ENCODE data around the gene CDA. TPM values are rescaled to one million over a fixed set of nuclear protein-coding genes. Genes with fewer than 3 reads are reported as not detected.

Gene CDA
- total and polyA plus RNA-seq, 2 donors (not counting 3 experiments of a cell fraction or from before 2014, with no cell fraction given), result 0.35 to 1.9 TPM

GRCh38 chr1:20578721-20579395 lies 10.0 kb upstream of the CDA start:
- Histone ChIP-seq H3K4me2 (ENCODE audit: insufficient read depth, low read length) (no peak overlapping the region), H3K27ac (ENCODE audit: insufficient read depth, low read depth, low read length) (no peak overlapping the region), H3K4me3 (replicated peaks in 1 of 3; ENCODE audit: insufficient read depth in 1 of 3, low read depth in 1 of 3, low read length in 3 of 3) (no peak overlapping the region), H3K79me2 (ENCODE audit: control insufficient read depth, insufficient read depth, low read length) (no peaks in the 10 kb centered on the region), H3K9ac (replicated peaks; ENCODE audit: extremely low read depth, insufficient read depth, low read length) (no peak overlapping the region), H3K9me3 (replicated peaks; ENCODE audit: control insufficient read depth, insufficient read depth, low read length) (no peaks in the 10 kb centered on the region), H4K20me1 (replicated peaks; ENCODE audit: control insufficient read depth, extremely low read depth, insufficient read depth, low read length) (no peaks in the 10 kb centered on the region), H3K4me1 (ENCODE audit: control insufficient read depth, extremely low read depth, insufficient read depth, low read length) (peaks cover 5% of the 10 kb centered on the region), H3K36me3 (ENCODE audit: control insufficient read depth in 2 of 2, extremely low read depth in 1 of 2, insufficient read depth in 2 of 2, low read length in 2 of 2) (no peaks in the 10 kb centered on the region), H3K9me1 (replicated peaks; ENCODE audit: control insufficient read depth, extremely low read depth, insufficient read depth, low read length) (no peaks in the 10 kb centered on the region), H2AFZ (ENCODE audit: low read depth, low read length) (no peak overlapping the region), H3K27me3 (ENCODE audit: control insufficient read depth in 2 of 2, insufficient read depth in 2 of 2, low read length in 2 of 2) (no peaks in the 10 kb centered on the region)
- intact Hi-C loops (cut with micrococcal nuclease) (loop anchor here (5.0 kb wide), 1 partner anchor 57 kb away; no protein-coding TSS in a partner anchor), dilution Hi-C loops (cut with MboI; ENCODE audit: extremely low pct_ligation_motif_present, low sequenced_read_pairs) (no loop called here)
- ChIA-PET POLR2A (interaction anchor here (0.6 kb wide), 1 partner anchor 12 kb away, joined by 3 read pairs; no protein-coding TSS in a partner anchor), CTCF (interaction anchor here (1.2 to 1.4 kb wide), 2 partner anchors 18 to 19 kb away, joined by 3 to 4 read pairs; no protein-coding TSS in a partner anchor)
- FAIRE-seq (no peak), DNase-seq (ENCODE audit: low read depth, low spot score) (no peak)
- TF ChIP-seq MYC (IDR thresholded peaks at IDR 0.05; ENCODE audit: low read depth, low read length) (no peak), CTCF (IDR thresholded peaks at IDR 0.05; ENCODE audit: extremely low read depth in 1 of 2, insufficient read depth in 1 of 2, low read depth in 1 of 2, low read length in 2 of 2) (no peak), GATA2 (IDR thresholded peaks at IDR 0.05; ENCODE audit: insufficient read depth, insufficient read length, low read depth, low read length) (no peak), POLR2A (IDR thresholded peaks at IDR 0.05; ENCODE audit: low read depth, low read length) (no peak), MAX (IDR thresholded peaks at IDR 0.05; ENCODE audit: insufficient read depth, insufficient read length) (no peak), FOS (IDR thresholded peaks at IDR 0.05; ENCODE audit: borderline replicate concordance, insufficient read depth, low read length) (no peak), JUN (IDR thresholded peaks at IDR 0.05; ENCODE audit: borderline replicate concordance, insufficient read depth, insufficient read length, low read depth) (no peak), EZH2 (IDR thresholded peaks at IDR 0.05; ENCODE audit: borderline replicate concordance, low read depth, low read length, severe bottlenecking) (no peak), POLR2AphosphoS5 (IDR thresholded peaks at IDR 0.05; ENCODE audit: insufficient read depth, low read depth, low read length) (no peak)
- BruUV-seq (replicated peaks), result no TSS peak
